ENCODE measurements around the gene MSL1.

DNA sequence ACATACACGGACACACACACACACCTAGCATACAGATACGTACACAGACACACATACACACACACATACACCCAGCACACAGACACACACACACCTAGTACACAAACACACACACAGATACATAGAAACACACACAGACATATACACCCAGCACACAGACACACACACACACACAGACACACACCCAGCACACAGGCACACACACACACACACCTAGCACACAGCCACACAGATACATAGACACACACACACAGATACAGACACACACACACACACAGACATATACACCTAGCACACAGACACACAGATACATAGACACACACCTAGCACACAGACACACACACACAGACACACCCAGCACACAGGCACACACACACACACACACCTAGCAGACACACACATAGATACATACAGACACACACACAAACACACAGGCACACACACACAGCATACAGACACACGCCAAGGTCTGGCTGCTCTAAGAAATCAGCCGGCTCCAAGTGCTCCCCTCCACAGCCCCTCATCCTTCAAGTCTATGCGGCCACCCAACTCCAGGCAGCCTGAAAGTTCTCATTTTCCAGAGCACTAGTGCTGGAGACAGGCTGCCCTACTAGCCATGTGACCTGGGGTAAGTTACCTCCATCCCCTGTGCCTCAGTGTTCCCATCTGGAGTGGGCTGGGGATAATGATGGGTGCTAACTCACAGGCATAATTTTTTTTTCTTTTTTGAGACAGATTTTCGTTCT is 34.5 kb upstream of the MSL1 start:
- TF ChIP-seq ZBTB8A (tag by site-specific recombination; IDR thresholded peaks at IDR 0.05), result no peak
- TF ChIP-seq, protein P1, sequence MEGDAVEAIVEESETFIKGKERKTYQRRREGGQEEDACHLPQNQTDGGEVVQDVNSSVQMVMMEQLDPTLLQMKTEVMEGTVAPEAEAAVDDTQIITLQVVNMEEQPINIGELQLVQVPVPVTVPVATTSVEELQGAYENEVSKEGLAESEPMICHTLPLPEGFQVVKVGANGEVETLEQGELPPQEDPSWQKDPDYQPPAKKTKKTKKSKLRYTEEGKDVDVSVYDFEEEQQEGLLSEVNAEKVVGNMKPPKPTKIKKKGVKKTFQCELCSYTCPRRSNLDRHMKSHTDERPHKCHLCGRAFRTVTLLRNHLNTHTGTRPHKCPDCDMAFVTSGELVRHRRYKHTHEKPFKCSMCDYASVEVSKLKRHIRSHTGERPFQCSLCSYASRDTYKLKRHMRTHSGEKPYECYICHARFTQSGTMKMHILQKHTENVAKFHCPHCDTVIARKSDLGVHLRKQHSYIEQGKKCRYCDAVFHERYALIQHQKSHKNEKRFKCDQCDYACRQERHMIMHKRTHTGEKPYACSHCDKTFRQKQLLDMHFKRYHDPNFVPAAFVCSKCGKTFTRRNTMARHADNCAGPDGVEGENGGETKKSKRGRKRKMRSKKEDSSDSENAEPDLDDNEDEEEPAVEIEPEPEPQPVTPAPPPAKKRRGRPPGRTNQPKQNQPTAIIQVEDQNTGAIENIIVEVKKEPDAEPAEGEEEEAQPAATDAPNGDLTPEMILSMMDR (tag by site-specific recombination; IDR thresholded peaks at IDR 0.05), result no peak
- no peak for TF ChIP-seq ZNF138 (tag by site-specific recombination; IDR thresholded peaks at IDR 0.05; ENCODE audit: borderline replicate concordance)
- TF ChIP-seq, protein P2, sequence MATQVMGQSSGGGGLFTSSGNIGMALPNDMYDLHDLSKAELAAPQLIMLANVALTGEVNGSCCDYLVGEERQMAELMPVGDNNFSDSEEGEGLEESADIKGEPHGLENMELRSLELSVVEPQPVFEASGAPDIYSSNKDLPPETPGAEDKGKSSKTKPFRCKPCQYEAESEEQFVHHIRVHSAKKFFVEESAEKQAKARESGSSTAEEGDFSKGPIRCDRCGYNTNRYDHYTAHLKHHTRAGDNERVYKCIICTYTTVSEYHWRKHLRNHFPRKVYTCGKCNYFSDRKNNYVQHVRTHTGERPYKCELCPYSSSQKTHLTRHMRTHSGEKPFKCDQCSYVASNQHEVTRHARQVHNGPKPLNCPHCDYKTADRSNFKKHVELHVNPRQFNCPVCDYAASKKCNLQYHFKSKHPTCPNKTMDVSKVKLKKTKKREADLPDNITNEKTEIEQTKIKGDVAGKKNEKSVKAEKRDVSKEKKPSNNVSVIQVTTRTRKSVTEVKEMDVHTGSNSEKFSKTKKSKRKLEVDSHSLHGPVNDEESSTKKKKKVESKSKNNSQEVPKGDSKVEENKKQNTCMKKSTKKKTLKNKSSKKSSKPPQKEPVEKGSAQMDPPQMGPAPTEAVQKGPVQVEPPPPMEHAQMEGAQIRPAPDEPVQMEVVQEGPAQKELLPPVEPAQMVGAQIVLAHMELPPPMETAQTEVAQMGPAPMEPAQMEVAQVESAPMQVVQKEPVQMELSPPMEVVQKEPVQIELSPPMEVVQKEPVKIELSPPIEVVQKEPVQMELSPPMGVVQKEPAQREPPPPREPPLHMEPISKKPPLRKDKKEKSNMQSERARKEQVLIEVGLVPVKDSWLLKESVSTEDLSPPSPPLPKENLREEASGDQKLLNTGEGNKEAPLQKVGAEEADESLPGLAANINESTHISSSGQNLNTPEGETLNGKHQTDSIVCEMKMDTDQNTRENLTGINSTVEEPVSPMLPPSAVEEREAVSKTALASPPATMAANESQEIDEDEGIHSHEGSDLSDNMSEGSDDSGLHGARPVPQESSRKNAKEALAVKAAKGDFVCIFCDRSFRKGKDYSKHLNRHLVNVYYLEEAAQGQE (tag by site-specific recombination; IDR thresholded peaks at IDR 0.05), result no peak
- TF ChIP-seq ZFP37 (tag by site-specific recombination; IDR thresholded peaks at IDR 0.05), result no peak
- TF ChIP-seq ZNF600 (tag by site-specific recombination; IDR thresholded peaks at IDR 0.05), result no peak
- TF ChIP-seq YY1 (tag by site-specific recombination; IDR thresholded peaks at IDR 0.05), result no peak
- TF ChIP-seq ZNF501 (tag by site-specific recombination; IDR thresholded peaks at IDR 0.05), result no peak
- TF ChIP-seq ZNF544 (tag by site-specific recombination; IDR thresholded peaks at IDR 0.05), result no peak
- TF ChIP-seq ZNF366 (tag by site-specific recombination; conservative IDR thresholded peaks at IDR 0.05), result no peak

All from HEK293 (cell line).